ENCODE measurements around the gene GATA2.

Gene GATA2

DNA sequence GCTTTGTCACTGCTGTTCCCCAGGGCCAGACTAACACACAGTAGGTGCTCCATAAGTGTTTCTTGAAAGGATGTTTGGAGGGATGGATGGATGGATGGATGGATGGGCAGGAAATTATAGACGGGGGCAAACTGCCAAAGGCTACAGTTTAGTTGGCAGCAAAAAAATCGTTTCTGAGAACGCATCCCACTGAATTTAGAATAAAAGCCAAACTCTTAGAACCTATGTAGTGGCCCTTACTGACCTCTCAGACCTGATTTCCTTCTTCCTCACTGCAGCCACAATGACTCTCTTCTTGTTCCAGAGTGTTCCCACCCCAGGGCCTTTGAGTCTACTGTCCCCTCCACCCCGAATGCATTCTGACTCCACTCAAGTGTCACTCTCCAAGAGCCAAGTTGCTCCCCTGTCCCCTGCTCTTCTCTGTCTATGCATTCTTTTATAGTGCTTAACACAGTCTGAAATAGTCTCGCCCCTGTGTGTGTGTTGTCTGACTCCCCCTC, 5.2 kb upstream of the GATA2 start:
- H3K4me3 ChIP-seq (ENCODE audit: control insufficient read depth, low read depth, low read length), result peak overlapping the region; percentile 41
- DNase-seq (ENCODE audit: low read depth), result no peak

DNA sequence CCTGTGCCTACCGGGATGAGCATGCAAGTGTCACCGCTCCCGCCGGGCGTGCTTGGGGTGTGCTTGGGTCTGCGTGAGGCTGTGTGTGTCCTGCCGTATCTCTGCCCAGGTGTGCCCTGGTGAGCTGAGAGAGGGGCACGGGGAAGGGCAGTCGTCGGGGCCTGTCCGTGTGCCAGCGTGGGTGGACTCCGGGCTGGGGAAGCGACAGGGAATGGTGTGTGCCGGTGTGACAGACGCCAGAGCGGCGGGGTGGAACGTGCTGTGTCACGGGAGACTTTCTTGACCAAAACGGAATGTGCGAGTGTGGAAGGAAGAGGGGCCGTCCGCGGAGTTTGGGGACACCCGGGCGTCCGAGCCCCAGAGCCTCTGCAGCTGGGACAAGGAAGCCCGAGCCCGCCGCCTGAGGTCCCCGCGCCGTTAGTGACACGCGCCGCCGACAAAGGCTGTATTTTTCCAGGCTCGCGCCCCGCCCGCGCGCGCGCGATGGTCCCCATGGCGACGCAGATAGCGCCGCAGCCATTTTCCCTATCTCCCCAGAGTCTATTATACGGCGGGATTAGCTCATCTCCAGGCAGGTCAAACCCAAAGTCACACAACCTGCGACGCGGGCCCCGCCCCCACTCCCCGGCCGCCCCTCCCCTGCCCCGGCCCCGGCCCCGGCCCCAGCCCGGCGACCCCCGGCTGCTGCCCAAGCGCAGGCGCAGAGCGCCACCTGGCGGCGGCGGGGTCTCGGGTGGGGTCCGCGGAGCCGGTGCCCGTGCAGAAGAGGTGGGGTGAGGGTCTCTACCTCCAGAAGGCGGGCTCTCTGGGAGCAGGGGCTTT, 4.5 kb upstream of the GATA2 start:
- peak overlapping the region; percentile 41 for H3K4me3 ChIP-seq (ENCODE audit: control insufficient read depth, low read depth, low read length)
- no peak for DNase-seq (ENCODE audit: low read depth)
- TF ChIP-seq, protein P1, sequence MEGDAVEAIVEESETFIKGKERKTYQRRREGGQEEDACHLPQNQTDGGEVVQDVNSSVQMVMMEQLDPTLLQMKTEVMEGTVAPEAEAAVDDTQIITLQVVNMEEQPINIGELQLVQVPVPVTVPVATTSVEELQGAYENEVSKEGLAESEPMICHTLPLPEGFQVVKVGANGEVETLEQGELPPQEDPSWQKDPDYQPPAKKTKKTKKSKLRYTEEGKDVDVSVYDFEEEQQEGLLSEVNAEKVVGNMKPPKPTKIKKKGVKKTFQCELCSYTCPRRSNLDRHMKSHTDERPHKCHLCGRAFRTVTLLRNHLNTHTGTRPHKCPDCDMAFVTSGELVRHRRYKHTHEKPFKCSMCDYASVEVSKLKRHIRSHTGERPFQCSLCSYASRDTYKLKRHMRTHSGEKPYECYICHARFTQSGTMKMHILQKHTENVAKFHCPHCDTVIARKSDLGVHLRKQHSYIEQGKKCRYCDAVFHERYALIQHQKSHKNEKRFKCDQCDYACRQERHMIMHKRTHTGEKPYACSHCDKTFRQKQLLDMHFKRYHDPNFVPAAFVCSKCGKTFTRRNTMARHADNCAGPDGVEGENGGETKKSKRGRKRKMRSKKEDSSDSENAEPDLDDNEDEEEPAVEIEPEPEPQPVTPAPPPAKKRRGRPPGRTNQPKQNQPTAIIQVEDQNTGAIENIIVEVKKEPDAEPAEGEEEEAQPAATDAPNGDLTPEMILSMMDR (IDR thresholded peaks at IDR 0.05; ENCODE audit: control insufficient read depth, insufficient read depth, low read depth, low read length, missing control alignments), result peak; percentile 68

More for the DNA sequence above, 5.2 kb upstream of the GATA2 start:
- TF ChIP-seq, protein P1 (IDR thresholded peaks at IDR 0.05; ENCODE audit: control insufficient read depth, insufficient read depth, low read depth, low read length, missing control alignments), result no peak

DNA sequence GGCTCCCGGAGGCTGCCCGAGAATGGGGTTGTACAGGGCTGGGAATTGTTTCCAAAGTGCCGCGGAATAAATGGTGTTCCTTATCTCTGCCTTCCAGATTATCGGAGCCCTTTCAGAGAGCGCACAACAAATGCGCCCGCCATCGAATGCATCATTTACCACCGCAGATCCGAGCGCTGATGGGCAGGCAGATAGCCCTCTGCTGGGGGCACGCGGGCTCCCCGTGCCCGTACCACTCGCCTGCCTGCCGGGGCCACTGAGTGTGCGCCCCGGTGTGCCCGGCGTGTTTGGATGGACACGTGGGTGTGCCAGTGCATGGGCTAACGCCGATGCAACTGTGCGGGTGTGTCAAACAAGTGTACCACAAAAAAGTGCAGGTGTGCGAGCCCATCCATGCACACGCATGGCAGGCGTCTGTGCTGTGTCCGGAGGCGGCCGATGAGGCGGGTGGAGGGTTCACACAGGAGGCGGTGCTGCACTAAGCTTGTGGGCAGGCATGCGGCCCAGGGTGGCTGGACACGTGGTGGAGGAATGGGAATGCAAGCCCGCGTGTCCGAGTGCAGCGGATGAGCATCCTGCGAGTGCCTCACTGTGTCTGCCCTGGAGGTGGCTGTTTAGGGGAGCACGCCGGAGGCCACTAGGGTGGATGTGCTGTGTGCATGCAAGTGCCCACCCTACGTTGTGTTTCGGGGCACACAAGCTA, 3.8 kb upstream of the GATA2 start:
- H3K4me3 ChIP-seq (ENCODE audit: control insufficient read depth, low read depth, low read length), result peak overlapping the region; percentile 41
- DNase-seq (ENCODE audit: low read depth), result no peak
- TF ChIP-seq, protein P1 (IDR thresholded peaks at IDR 0.05; ENCODE audit: control insufficient read depth, insufficient read depth, low read depth, low read length, missing control alignments), result no peak

DNA sequence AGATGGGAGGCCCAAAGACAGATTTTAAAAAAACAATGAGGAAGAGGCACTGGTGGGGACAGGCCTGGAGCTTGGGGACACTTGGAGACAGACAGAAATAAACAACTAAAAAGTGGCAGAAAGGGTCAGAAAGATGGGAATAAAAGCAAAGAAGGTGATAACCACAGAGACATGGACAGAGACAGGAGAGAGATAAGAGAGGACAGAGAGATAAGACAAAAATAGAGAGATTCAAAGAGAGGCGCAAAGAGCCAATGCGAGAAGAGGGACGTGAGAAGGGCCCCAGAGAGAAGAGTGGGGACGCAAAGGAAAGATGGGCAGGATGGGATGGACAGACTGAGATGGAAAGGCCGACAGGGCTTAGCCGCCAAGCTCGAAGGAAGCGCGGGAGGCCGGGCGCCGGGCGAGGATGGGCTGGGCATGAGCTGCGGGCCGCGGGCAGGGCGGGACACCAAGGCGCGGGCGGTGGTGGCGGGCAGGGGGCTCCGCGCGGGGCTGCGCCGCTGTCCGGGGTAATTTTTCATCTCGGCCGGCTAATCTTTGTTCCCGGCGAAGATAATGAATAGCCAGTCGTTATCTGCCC, 3.1 kb upstream of the GATA2 start:
- DNase-seq (ENCODE audit: low read depth), result no peak
- TF ChIP-seq, protein P1 (IDR thresholded peaks at IDR 0.05; ENCODE audit: control insufficient read depth, insufficient read depth, low read depth, low read length, missing control alignments), result no peak
- H3K4me3 ChIP-seq (ENCODE audit: control insufficient read depth, low read depth, low read length), result no peak overlapping the region

DNA sequence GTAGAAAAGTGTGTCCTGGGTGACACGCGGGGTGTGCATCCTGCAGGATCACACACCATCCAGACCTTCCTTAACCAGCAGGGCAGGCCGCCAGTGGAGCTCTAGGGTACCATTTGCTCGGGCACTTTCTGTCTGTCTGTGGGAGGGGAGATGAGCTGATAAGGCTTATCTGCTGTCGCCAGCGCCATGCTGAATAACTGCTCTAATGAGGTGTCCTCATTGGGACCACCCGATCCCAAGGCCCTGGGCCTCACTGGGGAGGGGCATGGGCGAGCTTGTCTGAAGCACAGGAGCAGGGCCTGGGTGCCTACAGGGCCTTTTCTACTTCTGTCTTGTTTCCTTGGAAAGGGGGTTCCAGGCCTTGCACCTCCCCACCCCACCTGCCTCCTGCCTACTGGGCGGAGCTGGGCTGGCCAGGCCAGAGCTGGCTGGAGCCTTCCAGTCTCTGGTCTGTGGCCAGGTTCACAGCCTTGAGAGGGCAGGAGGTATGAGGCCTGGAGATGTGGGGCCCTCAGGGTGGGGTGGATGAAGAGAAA, 2.5 kb upstream of the GATA2 start:
- no peak overlapping the region for H3K4me3 ChIP-seq (ENCODE audit: control insufficient read depth, low read depth, low read length)
- TF ChIP-seq, protein P1 (IDR thresholded peaks at IDR 0.05; ENCODE audit: control insufficient read depth, insufficient read depth, low read depth, low read length, missing control alignments), result no peak
- DNase-seq (ENCODE audit: low read depth), result no peak

DNA sequence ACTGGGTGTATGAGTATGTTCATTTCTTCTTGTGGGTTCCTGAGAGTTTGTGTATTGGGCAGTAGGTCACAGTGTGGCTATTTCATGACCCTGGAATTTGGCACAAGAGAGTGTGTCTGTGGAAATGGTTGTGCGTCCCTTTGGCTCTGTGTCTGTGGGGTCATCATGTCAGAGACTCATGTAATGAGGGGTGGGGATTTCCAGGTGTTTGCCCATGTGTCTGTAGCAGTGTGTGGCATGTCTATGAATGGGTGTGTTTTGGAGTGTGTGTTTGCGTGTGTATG, 1.3 kb upstream of the GATA2 start:
- no peak for DNase-seq (ENCODE audit: low read depth)
- TF ChIP-seq, protein P1 (IDR thresholded peaks at IDR 0.05; ENCODE audit: control insufficient read depth, insufficient read depth, low read depth, low read length, missing control alignments), result no peak
- no peak overlapping the region for H3K4me3 ChIP-seq (ENCODE audit: control insufficient read depth, low read depth, low read length)

Data from AG09309 (cell line).